Esophagus squamous epithelium (tissue), 5 donors: ENCODE data around the gene HELT. TPM values are rescaled to one million over a fixed set of nuclear protein-coding genes. Genes with fewer than 3 reads are reported as not detected.
"Not testable (repeated sequence)": the region's sequence is repeated elsewhere in the genome, so short reads cannot be mapped to it uniquely, and the experiment has no call there.

Source experiments
- DNase-seq: peaks from one replicate; lab custom pipeline; 2025; lab: John Stamatoyannopoulos, UW
- H3K27ac ChIP-seq, 4 donors: fragments of 200-600 bp; sonication (generic); one replicate each; pipeline ENCODE4 v1.5.1; 2016 to 2019; ENCODE audit warnings: mild to moderate bottlenecking in 1 of 4
- H3K27me3 ChIP-seq, 4 donors: fragments of 200-600 bp; sonication (generic); 1 replicate in 3 of 4; 2 replicates in 1 of 4; pipeline versions ENCODE4 v1.5.1 to v1.6.0; 2017 to 2021; ENCODE audit warnings: antibody characterized with exemption in 1 of 4
- H3K36me3 ChIP-seq, 3 donors: fragments of 200-600 bp; sonication (generic); one replicate each; pipeline ENCODE4 v1.5.1; 2016 to 2019
- H3K4me1 ChIP-seq, 3 donors: fragments of 200-600 bp; sonication (generic); one replicate each; pipeline ENCODE4 v1.5.1; 2017 to 2019
- H3K4me3 ChIP-seq, 4 donors: fragments of 200-600 bp; sonication (generic); 1 replicate in 3 of 4; 2 replicates in 1 of 4; pipeline ENCODE4 v1.5.1; 2016 to 2019; ENCODE audit warnings: mild to moderate bottlenecking in 2 of 4, moderate library complexity in 1 of 4
- H3K9me3 ChIP-seq, 3 donors: fragments of 200-600 bp; sonication (generic); one replicate each; pipeline ENCODE4 v1.5.1; 2016 to 2019
- CTCF ChIP-seq, 6 experiments: fragments of 450-650 bp in 4 of 6; fragments of 200-600 bp in 2 of 6; sonication (generic) in 2 of 6; IDR thresholded peaks; one replicate each; pipeline ENCODE4 v1.5.1; 2016 to 2019; ENCODE audit warnings: antibody characterized with exemption in 6 of 6, mild to moderate bottlenecking in 4 of 6, moderate library complexity in 4 of 6
- POLR2A ChIP-seq, 4 donors: fragments of 450-650 bp; IDR thresholded peaks; one replicate each; pipeline ENCODE4 v1.6.1; 2017; ENCODE audit warnings: antibody characterized with exemption in 4 of 4, mild to moderate bottlenecking in 4 of 4, moderate library complexity in 3 of 4
- WGBS, 2 donors: methylation state at CpG; one replicate each; pipeline ENCODE4 v1.1.5; 2018; 5-methylcytosine and 5-hydroxymethylcytosine counted together
- intact Hi-C: fragments of 100-400 bp; cut with DNase I; formaldehyde crosslinking; loops from one replicate; pipeline ENCODE4 v1.15.0; 2022
- total RNA-seq, 4 donors: library from RNA; depleted of rRNA; stranded (reverse); fragments of >200 nt; gene quantifications; one replicate each; pipeline ENCODE4 v1.1.0, GENCODE V29; 2016
- donor health status: DM: yes; HTN: yes; CAD: no.

Gene HELT
- total RNA-seq, 4 donors from 2014 or later: not detected

- H3K4me3 ChIP-seq: peak overlapping the region in 1 of 4 donors; percentile 12
- H3K27ac ChIP-seq: no peak overlapping the region
- no peak for TF ChIP-seq POLR2A (IDR thresholded peaks at IDR 0.05)
- TF ChIP-seq CTCF (IDR thresholded peaks at IDR 0.05): peak in 3 of 6 experiments; percentile 35 to 54 (median 38)
- intact Hi-C loops: loop anchor here (10.0 kb wide), 1 partner anchor 239 kb away; no protein-coding TSS in a partner anchor
- DNase-seq: no peak
- no peaks in the 10 kb centered on the region for H3K9me3 ChIP-seq
- 41 to 55% methylated on average over 16 of the region's 21 CpGs for WGBS, 2 donors
- peaks cover 0 to 21% (median 0%) of the 10 kb centered on the region in 4 donors for H3K27me3 ChIP-seq
- no peaks in the 10 kb centered on the region for H3K36me3 ChIP-seq
- H3K4me1 ChIP-seq: peaks cover 0 to 10% (median 7%) of the 10 kb centered on the region in 3 donors
These were observed 34.5 kb upstream of the HELT start for GRCh38 chr4:184983672-184984356.

DNA sequence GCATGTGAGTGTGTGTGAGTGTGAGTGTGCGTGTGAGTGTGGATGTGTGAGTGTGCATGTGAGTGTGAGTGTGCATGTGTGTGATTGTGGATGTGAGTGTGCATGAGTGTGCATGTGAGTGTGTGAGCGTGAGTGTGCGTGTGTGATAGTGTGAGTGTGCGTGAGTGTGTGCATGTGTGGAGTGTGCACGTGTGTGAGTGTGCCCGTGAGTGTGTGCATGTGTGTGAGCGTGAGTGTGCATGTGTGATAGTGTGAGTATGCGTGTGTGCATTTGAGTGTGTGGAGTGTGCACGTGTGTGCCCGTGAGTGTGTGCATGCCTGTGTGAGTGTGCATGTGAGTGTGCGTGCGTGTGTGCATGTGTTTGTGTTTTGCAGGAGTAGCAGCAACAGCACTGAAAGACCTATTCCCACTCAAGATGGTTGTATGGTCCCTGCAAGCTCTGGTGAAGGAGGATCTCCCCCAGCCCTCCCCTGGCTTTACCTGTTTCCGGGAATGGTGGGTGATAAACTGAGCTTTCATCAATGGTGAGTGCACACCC lies 30.7 kb upstream of the HELT start:
- WGBS, 2 donors: 89 to 92% methylated on average over 12 of the region's 13 CpGs
- intact Hi-C loops: loop anchor here (10.0 kb wide), 1 partner anchor 243 kb away; no protein-coding TSS in a partner anchor
- TF ChIP-seq CTCF (IDR thresholded peaks at IDR 0.05) (no peak), POLR2A (IDR thresholded peaks at IDR 0.05) (no peak)
- peaks cover 0 to 10% (median 7%) of the 10 kb centered on the region in 3 donors for H3K4me1 ChIP-seq
- peaks cover 0 to 6% (median 0%) of the 10 kb centered on the region in 4 donors for H3K27me3 ChIP-seq
- H3K9me3 ChIP-seq: no peaks in the 10 kb centered on the region
- no peak for DNase-seq
- H3K4me3 ChIP-seq: no peak overlapping the region
- H3K27ac ChIP-seq: no peak overlapping the region
- H3K36me3 ChIP-seq: no peaks in the 10 kb centered on the region

- intact Hi-C loops: loop anchor here (10.0 kb wide), 1 partner anchor 244 kb away; no protein-coding TSS in a partner anchor
- no peaks in the 10 kb centered on the region for H3K9me3 ChIP-seq
- H3K27me3 ChIP-seq: peaks cover 0 to 15% (median 0%) of the 10 kb centered on the region in 4 donors
- no peaks in the 10 kb centered on the region for H3K36me3 ChIP-seq
- 31 to 74% methylated on average over 6 of the region's 8 CpGs for WGBS, 2 donors
- no peak for TF ChIP-seq CTCF (IDR thresholded peaks at IDR 0.05)
- no peak for TF ChIP-seq POLR2A (IDR thresholded peaks at IDR 0.05)
- no peak for DNase-seq
- H3K27ac ChIP-seq: no peak overlapping the region
- H3K4me3 ChIP-seq: no peak overlapping the region
- H3K4me1 ChIP-seq: peaks cover 0 to 4% (median 4%) of the 10 kb centered on the region in 3 donors
These were observed 29.7 kb upstream of the HELT start for GRCh38 chr4:184988611-184989010.

DNA sequence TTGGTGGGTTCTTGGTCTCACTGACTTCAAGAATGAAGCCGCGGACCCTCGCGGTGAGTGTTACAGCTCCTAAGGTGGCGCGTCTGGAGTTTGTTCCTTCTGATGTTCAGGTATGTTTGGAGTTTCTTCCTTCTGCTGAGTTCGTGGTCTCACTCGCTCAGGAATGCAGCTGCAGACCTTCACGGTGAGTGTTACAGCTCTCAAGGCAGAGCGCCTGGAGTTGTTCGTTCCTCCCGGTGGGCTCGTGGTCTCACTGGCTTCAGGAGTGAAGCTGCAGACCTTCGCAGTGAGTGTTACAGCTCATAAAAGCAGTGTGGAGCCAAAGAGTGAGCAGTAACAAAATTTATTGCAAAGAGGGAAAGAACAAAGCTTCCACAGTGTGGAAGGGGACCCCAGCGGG lies 29.0 kb upstream of the HELT start:
- not testable (repeated sequence) for H3K9me3 ChIP-seq, DNase-seq, H3K27ac ChIP-seq, H3K36me3 ChIP-seq, H3K4me1 ChIP-seq, H3K4me3 ChIP-seq
- 78 to 83% methylated on average over 11 to 12 of the region's 15 CpGs for WGBS, 2 donors
- intact Hi-C loops: loop anchor here (10.0 kb wide), 1 partner anchor 244 kb away; no protein-coding TSS in a partner anchor
- peaks cover 0 to 22% (median 0%) of the 10 kb centered on the region in 4 donors for H3K27me3 ChIP-seq

GRCh38 chr4:184990131-184990530 lies 28.2 kb upstream of the HELT start:
- H3K27ac ChIP-seq, H3K9me3 ChIP-seq, DNase-seq, H3K4me3 ChIP-seq, intact Hi-C loops, H3K36me3 ChIP-seq, H3K4me1 ChIP-seq: not testable (repeated sequence)
- peaks cover 0 to 22% (median 0%) of the 10 kb centered on the region in 4 donors for H3K27me3 ChIP-seq
- no CpG with 5 or more reads among the region's 34 CpGs for WGBS, 2 donors

DNA sequence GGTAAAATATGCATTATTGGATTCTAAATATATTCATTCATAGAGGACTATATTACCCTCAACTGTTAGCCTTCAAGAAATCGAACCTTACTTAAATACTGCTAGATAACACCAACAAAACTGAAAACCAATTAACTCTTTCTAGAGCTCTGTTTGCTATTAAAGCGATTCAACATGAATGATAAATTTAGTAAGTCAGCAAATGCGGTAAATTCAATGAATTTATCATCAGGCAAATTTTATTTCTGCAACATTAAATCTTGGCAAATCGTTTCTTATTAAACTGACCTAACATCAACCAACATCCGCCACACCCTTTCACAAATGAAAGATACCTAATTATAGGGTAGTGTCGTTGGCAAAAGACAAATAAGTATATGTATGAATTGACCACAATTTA lies 26.4 kb upstream of the HELT start:
- H3K36me3 ChIP-seq: no peaks in the 10 kb centered on the region
- H3K9me3 ChIP-seq: no peaks in the 10 kb centered on the region
- no peaks in the 10 kb centered on the region for H3K4me1 ChIP-seq
- H3K27ac ChIP-seq: no peak overlapping the region
- H3K4me3 ChIP-seq: no peak overlapping the region
- WGBS, 2 donors: 72 to 76% methylated on average over 6 of the region's 6 CpGs
- TF ChIP-seq POLR2A (IDR thresholded peaks at IDR 0.05) (no peak), CTCF (IDR thresholded peaks at IDR 0.05) (no peak)
- H3K27me3 ChIP-seq: peaks cover 0 to 26% (median 0%) of the 10 kb centered on the region in 4 donors
- no peak for DNase-seq
- intact Hi-C loops: no loop called here
